ENCODE measurements around the gene FBXL7.

The FBXL7 gene

GRCh38 chr5:15904899-15905830 is 405.2 kb downstream of the FBXL7 start:
- DNase-seq, result no peak

DNA sequence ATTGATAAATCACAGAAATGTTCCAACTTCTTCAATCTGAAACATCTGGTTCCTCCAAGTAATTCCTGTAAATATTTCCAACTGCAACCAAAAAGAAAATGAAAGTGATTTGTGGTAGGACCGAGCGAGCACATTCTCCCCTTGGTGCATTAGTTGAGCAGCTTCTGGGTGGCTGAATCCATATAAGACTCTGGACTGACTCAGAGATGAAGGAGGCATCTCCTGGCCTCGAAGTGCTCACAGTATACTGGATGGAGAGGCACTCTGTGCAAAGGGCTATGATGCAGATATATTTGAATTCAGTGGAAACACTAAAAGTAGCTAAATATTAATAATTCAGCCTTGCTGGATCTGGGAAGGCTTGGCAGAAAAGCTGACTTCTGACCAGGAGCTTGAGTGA is 414.7 kb downstream of the FBXL7 start:
- DNase-seq, result no peak

DNA sequence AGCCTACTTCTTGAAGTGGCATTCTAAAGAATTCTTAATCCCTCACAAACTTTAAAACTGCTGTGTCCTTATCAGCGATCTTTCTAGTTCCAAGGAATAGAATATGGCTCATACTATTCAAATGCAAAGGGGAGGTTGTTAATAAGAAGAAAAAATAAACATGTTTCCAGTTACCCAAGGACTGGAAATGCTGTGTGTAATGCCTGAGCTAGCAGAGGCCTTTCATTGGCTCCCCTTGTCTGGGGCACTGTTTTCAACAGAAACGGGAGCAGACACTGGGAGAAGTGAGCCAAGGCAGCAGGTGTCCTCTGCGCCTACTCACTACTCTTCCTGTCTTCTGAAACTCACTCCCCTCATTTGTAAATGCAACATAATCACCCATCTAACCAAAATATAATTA is 426.6 kb downstream of the FBXL7 start:
- DNase-seq, result no peak

DNA sequence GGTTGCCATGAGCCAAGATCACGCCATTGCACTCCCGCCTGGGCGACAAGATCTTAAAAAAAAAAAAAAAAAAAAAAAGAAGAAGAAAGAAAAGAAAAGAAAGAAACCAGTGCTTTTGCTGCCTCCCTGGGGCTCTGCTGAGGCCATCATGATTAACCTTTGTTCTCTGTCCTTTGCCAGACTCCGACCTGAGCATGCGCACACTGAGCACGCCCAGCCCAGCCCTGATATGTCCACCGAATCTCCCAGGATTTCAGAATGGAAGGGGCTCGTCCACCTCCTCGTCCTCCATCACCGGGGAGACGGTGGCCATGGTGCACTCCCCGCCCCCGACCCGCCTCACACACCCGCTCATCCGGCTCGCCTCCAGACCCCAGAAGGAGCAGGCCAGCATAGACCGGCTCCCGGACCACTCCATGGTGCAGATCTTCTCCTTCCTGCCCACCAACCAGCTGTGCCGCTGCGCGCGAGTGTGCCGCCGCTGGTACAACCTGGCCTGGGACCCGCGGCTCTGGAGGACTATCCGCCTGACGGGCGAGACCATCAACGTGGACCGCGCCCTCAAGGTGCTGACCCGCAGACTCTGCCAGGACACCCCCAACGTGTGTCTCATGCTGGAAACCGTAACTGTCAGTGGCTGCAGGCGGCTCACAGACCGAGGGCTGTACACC is 427.9 kb downstream of the FBXL7 start:
- no peak for DNase-seq

DNA sequence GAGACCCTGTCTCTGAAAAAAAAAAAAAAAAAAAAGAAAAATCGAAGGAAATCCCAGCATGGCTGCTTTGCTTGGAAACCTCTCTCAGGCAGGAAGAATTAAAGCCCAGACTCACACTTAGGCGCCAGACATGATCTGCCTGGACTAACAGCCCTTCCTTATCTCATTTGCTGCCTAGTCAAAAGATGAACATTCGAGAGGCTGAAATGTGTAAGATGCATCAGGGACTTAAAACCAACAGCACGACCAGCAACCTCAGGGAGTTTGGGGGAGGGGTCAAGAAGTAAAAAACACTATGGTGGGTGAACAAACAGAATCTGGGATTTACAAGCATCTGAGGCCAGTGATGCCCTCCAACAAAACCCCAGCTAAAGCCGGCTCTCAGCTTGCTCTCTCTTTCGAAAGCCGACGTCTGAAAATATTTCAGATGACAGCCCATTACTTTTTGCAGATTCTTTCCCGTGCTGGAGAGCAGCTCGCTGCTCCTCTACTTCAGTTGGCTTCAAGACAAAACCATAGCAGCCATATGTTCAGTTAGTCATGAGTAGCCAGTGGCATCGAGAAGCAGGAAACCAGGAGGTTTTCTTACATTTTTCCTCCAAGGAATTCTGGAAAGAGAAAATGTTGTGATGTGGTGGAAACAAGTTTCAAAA is 429.8 kb downstream of the FBXL7 start:
- no peak for DNase-seq

DNA sequence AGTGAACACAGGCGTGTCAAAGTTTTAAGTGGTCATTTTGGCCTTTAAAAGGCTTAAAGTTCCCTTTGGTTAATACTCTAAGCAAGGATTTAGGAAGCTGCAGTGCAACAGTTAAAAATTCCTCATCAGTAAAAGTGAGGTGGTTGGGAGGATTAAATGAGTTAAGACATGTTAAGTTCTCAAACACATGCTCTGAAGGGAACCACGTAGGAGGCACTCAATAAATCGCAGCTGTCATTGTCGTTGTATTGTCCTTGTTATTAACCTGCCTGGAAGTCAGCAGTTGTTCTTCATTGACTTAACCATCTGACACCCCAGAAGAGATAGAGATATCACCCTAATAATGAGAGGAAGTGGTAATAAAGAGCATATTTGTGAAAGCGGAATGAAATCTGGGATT is 432.1 kb downstream of the FBXL7 start:
- no peak for DNase-seq

GRCh38 chr5:15933259-15934207 is 433.6 kb downstream of the FBXL7 start:
- DNase-seq, result no peak

DNA sequence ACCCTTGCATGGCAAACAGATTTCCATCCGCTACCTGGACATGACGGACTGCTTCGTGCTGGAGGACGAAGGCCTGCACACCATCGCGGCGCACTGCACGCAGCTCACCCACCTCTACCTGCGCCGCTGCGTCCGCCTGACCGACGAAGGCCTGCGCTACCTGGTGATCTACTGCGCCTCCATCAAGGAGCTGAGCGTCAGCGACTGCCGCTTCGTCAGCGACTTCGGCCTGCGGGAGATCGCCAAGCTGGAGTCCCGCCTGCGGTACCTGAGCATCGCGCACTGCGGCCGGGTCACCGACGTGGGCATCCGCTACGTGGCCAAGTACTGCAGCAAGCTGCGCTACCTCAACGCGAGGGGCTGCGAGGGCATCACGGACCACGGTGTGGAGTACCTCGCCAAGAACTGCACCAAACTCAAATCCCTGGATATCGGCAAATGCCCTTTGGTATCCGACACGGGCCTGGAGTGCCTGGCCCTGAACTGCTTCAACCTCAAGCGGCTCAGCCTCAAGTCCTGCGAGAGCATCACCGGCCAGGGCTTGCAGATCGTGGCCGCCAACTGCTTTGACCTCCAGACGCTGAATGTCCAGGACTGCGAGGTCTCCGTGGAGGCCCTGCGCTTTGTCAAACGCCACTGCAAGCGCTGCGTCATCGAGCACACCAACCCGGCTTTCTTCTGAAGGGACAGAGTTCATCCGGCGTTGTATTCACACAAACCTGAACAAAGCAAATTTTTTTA is 436.7 kb downstream of the FBXL7 start:
- DNase-seq, result no peak

DNA sequence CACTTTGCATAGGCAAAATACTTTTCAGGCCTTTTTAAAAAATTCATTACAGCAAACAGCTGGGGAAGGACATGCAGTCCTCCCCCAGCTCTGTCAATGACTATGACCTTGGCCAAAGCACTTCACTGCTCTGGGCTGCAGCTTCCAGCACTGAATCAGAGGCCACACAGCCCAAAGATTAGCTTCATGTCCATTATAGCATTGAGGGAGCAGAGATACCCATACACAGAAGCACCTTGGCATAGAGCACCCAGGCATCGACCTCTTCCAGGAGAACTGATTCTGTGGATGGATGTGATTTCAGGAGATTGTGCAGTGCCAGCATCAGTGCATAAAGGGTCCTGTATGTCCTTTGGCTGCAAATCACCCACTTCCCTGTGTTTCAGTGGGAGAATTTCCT is 437.7 kb downstream of the FBXL7 start:
- no peak for DNase-seq

GRCh38 chr5:15938186-15938585 is 438.2 kb downstream of the FBXL7 start:
- no peak for DNase-seq

DNA sequence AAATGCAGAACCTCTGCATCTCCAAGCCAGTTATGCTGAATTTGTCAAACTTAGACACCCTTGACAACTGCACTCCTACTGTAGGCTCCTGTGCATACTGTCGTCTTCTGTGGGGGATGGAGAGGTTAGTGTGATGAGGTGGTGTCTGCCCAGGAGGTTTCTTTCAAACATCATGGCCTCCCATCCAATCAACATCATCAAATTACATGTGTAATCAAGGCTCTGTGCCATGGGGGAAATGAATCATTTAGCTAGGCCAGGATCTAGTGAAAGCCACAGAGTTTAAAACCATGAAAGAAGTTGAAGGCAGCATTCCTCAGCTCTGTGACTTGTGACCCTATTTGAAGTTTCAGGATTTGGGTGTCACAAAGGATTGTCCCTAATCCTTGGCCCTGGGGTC is 439.0 kb downstream of the FBXL7 start:
- no peak for DNase-seq

DNA sequence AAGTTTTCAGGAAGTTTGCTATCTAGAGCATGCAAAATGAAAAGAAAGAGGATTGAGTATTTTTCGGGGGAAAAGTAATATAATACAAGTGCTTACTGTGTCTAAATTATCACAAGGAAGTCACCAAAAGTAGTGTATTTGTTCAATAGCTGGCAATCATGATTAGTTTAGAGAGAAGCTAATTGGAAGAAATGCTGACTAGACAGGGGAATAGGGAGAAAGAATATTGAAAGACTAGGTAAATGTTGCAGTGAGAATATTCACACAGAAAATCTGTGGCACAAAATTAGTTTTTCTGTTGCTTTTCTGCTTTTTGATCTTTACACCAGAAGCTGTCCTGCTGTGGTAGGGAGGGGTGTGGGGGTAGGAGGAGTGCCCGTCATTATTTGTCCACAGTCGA is 440.9 kb downstream of the FBXL7 start:
- DNase-seq, result no peak

DNA sequence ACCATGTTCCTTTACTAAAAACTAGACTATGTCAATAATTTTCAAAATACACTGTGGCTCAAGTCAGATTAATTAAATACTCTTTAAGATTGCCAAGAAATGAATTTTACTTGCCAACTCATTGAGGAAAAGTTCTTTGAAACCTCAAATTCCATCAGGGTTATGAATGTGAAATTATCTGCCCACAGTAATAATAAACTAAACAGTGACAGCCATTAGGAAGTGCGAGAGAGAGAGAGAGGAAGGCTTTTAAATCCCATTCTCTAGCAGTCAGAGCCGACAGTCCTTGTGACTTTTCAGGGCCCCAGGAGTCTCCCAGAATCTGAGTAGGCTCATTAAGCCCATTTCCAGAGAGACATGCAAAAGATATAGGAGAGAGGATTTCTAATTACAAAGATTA is 443.5 kb downstream of the FBXL7 start:
- DNase-seq, result no peak

- no peak for DNase-seq
Observed at GRCh38 chr5:15946026-15946425, 446.0 kb downstream of the FBXL7 start.

GRCh38 chr5:15948190-15948589 is 448.2 kb downstream of the FBXL7 start:
- no peak for DNase-seq

- no peak for DNase-seq
Observed at GRCh38 chr5:15951126-15951525, 451.1 kb downstream of the FBXL7 start.

DNA sequence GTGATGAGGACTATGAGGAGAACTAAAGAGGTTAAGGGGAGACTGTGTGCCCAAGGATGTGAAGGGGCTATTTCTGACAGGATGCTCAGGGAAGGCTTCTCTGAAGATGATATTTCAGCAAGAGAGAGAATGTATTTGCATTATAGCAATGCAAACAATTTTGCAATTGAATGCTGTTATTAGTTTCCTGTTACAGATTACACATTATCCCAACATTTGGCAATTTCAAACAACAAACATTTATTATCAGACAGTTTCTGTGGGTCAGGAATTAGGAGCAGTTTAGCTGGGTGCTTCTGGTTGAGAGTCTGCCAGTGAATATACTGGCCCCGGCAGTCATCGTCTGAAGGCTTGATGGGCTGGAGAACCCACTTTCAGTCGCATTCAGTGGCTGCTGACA is 451.6 kb downstream of the FBXL7 start:
- DNase-seq, result no peak

- no peak for DNase-seq
Observed at GRCh38 chr5:15956622-15957021, 456.6 kb downstream of the FBXL7 start.

DNA sequence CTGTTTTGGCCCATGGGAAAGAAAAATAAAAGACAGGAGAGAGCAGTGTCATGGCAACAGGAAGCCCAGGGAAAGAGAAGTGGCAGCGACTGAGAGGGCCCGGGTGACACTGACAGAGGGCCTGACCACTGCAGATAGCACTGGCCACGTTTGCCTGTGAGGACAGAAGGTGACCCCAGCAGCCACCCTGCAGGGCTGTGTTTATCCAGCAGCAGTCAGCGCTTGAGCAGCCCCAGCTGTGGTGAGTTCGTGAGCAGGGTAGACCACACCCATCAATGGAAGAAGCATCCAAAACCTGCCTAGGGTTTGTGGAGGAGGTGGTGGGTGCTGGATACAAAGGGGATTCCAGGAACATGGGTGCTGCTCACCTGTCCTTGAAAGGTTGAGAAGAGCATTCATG is 457.1 kb downstream of the FBXL7 start:
- no peak for DNase-seq

GRCh38 chr5:15959370-15960164 is 459.6 kb downstream of the FBXL7 start:
- no peak for DNase-seq

DNA sequence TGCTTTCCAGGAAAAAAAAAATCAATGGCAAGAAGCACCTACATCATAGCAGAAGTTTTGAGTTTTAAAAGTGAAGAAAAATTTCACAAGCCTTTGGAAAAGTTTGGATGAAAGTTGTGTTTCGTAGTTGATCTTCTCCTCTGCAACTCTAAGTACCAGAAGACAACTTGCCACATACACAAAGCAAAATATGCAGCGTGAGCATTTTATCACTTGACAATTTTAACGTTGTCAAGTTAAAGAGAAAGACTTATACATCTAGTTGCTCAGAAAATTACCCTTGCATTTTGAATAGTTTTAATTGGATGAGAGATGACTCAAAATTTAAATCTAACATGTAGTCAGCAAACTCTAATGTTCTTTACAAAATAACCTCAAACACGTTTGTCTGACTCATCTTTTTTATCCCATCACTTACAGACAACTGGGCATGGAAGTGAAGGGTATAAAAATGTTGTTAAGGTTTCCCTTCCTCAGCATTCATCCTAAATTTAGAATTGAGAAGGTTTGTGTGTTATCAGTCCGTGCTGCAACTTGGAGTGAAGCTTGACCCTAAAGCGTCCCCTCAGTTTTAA is 466.2 kb downstream of the FBXL7 start:
- no peak for DNase-seq
